Renal cortical epithelial cell (primary cell): Measurements from ENCODE around the gene NEDD4. TPM values are rescaled to one million over a fixed set of nuclear protein-coding genes. Genes with fewer than 3 reads are reported as not detected.
"Not testable (repeated sequence)": the region's sequence is repeated elsewhere in the genome, so short reads cannot be mapped to it uniquely, and the experiment has no call there.

Source experiments
- DNase-seq: peaks from one replicate; pipeline ENCODE4 v3.0.0-alpha.2; 2011; ENCODE audit warnings: low read depth
- total RNA-seq: library from RNA; depleted of rRNA; stranded (reverse); fragments of >200 nt; gene quantifications from 2 replicates; pipeline ENCODE4 v1.2.3, GENCODE V29; 2014

Gene NEDD4
- total RNA-seq, result 26.6 and 52.3 TPM in 2 replicates

DNA sequence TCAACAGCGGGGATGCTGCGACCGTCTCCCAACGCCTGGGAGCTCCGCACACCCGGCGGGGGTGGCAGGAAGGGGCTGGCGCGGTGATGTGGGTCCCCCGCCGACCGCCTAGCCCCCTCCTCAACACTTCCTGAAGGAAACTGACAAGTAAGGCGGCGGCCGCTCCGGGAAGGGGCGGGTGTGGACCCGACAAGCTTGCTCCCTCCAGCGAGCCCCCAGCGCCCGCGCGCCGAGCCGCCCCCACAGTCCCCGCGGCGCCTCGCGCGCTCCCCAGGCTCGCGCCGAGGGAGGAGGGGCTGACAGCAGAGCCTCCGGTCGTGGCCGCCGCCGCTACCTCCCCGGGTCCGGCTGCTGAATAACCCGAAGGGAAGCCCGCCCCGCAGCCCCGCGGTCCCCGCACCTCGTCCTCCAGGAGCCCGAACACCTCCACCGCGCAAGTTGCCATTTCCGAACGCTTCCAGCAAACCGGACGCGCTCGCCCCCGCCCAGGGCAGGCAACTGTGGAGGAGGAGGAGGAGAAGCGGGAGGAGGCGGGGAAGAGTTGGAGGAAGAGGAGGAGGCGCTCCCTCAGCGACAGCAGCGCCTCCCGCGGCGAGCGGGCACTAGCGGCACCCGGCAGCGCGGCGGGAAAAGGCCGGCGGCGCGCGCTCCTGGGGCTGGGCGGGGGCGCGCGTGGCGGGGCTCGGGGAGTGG, at the start of gene NEDD4:
TSS of gene NEDD4 (minus strand) at position 502 of the 693 bp plus-strand sequence. CDS start at position 445, 57 bp downstream.
- DNase-seq, result peak; percentile 67

DNA sequence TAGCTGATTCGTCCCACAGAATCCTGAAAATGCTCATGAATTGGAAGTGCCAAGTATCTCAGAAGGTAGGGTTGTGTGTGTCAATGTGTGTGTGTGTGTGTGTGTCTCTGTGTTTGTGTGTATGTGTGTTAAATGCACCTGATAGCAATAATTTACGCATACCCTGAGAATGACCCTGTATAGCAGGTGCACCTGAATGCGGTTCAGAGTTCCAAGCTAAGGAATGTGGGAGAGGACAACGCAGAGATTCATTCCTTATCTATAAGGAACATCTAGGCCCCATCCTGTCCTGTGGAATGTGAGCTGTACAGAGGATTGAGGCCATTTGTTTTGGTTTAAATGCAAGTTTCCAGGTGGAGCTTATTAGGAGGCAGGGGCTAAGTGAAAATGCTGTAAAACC, 49.1 kb upstream of the NEDD4 start:
- DNase-seq, result no peak

DNA sequence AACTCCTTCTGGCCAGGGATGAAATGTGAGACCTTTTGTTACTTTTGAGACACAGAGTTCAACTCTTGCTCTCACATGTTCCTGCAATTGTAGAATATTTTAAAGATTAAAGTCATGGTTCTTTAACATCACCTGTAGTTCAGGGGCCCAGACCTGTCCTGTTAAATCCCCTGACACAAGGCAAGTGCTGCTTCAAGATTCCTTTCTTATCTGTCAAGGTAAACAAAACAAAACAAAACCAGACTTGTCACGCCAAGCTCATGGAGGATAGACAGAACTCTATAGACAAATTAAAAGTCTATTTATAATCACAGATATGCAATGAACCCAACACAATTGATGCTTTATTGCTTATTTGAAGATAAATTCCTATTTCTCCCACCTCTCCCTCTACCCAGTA, 48.6 kb upstream of the NEDD4 start:
- DNase-seq, result no peak

DNA sequence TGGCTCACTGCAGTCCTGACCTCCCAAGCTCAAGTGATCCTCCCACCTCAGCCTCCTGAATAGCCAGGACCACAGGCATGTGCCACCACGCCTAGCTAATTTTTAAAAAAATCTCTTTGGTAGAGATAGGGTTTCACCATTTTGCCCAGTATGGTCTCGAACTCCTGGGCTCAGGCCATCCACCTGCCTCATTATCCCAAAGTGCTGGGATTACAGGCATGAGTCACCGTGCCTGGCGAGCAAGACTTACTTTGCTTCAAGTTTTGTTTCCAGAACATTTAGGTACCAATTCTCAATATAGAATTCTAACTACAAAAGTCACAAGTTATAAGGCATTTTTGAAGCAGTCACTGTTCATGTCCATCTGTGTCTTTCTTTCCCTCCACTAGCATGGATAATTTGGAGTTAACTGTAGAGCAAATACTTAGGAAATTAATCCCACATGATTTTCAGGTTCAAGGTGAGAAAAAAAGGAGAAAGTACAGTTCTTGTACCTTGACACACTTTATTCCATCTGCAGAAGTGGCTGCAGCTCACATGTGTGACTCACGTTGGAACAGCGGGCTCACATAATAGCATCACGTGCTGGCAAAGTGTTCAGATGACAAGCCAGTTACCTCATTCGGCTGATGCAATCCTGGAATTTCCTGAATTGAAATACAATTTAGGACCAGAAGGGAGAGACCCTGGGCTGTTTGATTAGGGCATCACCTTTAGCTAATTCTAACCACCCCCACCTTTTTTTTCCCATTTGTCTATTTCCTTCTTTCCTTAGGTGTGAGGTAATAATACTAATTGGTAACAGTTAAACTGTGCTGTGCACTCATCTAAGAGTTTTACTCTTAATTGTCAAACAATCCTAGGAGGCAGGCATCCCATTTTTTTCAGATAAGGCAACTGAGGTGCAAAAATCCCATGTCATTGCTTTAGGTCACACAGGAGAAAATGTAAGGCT, 46.9 kb upstream of the NEDD4 start:
- peak; percentile 99 for DNase-seq

DNA sequence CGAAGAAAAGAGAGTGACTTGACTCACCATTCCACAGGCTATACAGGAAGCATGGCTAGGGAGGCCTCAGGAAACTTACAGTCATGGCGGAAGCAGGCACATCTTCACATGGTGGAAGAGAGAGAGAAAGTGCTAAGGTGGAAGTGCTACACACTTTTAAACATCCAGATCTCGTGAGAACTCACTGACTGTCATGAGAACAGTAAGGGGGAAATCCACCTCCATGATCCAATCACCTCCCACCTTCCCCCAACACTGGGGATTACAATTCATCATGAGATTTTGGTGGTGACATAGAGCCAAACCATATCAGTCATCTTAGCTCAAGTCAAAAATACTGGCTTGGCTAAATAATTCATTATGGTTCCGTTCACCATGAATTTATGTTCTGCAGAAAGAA, 45.3 kb upstream of the NEDD4 start:
- DNase-seq, result no peak

DNA sequence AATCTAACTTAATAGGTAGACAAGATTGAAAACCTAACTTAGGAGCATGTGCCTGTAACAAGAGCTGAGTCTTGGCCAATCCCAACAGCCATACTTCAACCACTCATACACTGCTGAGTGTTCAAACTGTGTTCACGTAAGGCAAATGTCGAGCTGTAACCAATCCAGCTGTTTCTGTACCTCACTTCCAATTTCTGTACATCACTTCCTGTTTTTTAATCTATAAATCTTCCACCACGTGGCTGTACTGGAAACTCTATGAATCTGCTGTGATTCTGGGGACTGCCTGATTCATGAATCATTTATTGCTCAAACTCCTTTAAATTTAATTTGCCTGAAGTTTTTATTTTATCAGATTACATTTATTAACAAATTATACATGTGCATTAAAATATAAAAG, 44.6 kb upstream of the NEDD4 start:
- no peak for DNase-seq

DNA sequence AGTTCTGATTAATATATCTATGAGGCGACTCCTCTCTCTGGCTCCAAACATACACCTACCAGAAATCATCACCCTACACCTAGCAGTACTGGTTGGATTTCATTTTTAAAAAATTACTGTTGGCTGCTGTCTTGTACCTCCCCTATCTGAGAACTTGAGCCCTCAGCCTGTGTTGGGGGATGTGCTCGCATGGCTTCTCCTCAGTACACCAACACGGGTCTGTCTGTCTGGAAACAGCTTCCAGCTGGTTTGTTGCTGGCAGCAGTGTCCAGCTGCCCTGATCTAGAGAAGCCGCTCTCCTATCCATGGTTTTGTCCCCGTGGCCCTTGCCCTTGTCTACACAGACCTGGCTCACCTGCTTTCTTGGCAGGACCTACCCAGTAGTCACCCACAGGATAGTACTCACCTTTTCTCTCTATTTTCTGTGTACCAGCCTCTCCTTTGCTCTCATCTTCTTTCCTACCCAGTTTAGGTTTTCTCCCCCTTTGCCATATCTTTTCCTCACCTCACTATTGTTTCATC, 43.2 kb upstream of the NEDD4 start:
- DNase-seq, result no peak

DNA sequence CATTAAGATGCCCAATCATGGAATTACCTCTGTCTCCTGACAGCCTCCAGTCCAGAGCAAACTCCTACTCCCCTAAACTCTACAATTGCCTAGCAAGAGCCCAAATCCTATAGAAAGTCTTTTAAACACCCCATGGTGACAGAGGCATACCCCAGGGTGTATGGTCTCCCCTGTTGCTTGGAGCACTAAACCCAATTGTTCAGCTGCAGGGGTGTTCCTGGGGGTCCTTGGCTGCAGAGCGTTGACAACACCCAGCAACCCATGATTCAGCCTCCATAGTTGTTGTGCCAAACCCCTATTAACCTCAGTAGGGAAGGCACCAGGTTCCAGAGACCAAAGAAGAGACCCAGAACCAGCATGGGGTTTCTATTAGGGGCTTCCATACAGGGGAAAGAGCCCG, 41.8 kb upstream of the NEDD4 start:
- no peak for DNase-seq

DNA sequence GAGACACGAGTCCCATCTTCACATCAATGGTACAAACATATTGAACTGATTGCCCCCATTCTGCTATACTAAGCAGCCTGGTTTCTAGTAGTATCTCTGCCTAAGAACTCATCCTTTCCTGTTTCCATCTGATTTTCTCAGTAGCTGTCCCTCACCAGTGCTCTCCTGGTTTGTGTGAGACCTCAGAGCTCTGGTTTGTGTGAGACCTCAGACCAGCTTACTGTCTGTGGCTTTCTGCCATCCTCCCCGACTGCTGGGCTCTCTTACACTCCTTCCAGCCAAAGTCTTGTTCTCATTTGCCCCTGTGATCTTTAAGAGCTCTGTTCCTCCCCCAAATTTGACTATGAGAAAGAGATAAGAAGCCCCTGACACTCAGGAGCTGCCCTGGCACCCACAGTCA, 41.1 kb upstream of the NEDD4 start:
- DNase-seq, result no peak

DNA sequence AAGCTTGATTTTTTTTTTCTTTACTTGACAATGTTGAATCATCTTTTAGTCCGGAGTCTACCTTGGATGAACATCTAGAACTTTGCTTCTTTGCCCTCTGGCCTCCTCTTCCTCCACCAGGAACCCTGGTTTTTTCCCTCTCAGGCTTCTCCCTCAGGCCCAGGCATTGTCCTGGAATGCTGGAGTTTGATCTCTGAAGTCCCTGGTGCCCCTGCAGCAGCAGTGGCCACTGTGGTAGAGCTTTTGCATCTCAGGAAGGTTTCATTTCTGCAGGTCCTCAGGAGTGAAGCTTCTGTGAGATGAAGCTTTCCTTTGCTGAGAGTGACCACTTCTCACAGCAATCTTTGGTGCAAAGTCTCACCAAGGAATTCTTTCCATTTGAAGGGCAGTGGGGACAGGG, 39.0 kb upstream of the NEDD4 start:
- DNase-seq, result no peak

DNA sequence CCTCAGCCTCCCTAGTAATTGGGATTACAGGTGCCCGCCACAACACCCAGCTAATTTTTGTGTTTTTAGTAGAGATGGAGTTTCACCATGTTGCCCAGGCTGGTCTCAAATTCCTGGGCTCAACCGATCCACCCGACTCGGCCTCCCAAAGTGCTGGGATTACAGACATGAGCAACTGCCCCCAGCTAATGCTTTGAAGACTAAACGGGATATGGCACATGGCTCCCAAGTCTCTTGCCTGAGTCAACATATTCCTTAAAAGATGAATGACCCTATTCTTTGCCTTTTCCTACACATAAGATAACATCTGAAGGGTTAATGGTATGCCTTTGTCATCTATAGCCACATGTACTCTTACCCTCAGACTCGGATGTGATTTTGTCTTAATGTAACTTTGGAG, 38.4 kb upstream of the NEDD4 start:
- DNase-seq, result no peak

DNA sequence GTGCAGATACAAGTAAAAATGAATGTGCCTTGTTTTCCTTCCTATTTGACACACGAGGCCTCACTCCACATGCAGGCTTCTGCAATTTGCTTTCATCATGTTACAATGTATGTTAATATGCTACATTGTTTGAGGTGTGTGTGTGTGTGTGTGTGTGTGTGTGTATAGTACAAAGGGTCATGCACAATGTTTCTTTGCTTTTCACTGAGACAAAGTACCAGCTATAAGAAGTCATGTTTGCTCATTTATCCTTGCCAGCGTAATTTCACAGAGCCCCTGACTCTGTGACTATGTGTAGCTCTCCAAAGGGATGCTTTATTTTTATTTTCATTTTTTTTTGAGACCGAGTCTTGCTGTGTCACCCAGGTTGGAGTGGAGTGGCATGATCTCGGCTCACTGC, 38.0 kb upstream of the NEDD4 start:
- DNase-seq, result no peak

DNA sequence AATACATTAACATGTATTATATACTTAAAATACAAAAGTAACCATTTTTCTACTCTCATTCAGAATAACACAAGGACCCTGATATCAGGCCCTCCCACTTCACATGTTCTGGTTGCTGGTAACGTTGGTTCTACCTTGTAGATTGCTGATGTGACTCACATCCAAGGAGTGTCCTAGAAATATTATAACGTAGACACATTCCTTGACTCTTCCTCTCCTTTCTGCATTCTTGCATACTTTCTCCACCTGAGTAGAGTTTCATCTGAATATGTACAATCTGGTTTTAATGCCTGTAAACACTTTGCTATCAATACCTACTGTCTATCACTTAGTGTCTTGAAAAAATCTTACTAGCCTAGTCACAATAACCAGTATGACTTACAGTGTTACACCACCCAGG, 35.0 kb upstream of the NEDD4 start:
- DNase-seq, result no peak

DNA sequence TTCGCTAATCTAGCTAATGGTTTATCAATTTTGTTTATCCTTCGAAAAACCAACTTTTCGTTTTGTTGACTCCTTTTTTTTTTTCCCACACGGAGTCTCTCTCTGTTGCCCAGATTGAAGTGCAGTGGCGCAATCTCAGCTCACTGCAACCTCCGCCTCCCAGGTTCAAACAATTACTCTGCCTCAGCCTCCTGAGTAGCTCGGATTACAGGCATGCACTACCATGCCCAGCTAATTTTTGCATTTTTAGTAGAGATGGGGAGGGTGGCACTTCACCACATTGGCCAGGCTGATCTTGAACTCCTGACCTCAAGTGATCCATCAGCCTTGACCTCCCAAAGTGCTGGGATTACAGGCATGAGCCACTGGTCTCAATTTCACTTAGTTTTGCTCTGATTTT, 29.7 kb upstream of the NEDD4 start:
- not testable (repeated sequence) for DNase-seq

DNA sequence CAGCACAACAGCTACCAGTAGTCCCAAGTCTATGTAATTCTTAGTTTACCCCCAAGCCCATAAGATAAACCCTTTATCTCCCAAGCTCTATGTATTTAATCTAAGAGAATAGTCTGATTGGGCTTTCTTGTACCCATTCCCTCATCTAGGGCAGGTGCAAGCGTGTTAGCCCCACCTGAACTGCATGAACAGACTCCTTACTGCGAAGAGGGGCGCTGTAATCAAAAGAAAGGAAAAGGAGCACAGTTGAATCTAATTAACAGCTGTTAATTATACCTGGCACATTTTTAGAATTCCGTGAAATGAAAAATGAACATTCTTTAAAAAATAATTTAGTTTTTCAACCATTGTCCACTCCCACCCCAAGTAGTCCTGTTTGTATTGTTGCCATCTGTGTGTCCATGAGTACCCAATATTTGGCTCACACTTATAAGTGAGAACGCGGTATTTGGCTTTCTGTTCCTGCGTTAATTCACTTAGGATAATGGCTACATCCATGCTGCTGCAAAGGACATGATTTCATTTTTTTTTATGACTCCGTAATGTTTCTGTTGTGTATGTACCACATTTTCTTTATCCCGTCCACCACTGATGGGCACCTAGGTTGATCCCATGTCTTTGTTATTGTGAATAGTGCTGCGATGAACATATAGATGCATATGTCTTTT, 26.5 kb upstream of the NEDD4 start:
- no peak for DNase-seq

DNA sequence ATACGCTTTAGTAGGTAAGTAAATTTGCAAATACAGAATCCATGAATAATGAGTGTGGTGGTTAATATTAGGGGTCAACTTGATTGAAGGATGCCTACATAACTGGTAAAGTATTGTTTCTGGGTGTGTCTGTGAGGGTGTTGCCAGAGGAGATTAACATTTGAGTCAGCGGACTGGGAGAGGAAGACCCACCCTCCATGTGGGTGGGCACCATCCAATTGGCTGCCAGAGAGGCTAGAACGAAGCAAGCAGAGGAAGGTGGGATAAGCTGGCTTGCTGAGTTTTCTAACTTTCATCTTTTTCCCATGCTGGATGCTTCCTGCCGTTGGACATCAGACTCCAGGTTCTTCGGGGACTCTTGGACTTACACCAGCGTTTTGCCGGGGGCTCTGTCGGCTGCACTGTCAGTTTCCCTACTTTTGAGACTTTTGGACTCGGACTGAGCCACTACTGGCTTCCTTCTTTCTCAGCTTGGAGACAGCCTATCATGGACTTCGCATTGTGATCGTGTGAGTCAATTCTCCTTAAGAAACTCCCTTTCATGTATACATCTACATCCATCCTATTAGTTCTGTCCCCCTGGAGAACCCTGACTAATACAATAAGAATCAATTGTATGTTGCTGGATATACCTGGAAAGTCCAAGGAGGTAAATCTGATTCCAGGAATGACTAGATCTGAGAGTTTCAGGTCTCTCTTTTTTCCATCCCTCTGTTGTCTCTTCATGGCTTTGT, 25.8 kb upstream of the NEDD4 start:
- DNase-seq, result no peak

DNA sequence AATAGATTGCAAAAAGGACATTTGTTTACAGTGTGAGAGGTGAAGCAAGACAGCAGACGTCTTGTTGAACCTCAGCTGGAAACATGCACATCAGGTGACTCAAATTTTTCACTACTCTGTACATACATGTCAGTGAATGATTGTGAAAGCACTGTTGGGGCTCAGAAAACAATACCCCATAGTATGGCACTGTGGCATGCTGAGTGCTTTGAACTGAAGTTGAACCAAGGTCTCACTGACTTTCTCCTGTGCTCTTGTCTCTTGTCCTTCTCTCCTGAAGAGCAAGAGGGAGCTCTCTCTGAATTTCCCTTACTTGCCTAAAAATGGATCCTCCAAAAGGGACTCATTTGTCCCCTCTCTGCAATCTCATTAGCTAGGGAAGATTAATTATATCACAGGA, 24.5 kb upstream of the NEDD4 start:
- DNase-seq, result no peak

DNA sequence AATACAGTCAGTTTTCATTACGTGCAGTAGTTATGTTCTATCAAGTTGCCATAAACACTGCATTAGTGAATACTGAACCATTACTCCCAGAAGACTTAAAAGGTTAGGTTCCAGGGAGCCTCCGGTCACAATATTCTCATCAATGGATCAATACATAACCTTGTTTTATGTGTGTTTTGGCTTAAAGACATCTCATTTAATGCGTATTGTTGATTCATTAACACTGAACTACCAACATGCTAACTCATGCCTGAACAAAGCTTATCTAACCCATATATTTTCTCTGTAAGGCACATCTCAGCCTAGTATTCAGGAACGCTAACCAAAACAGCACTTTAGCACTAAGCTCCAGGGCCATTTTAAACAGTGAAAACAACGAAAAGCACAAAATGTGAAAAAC, 24.1 kb upstream of the NEDD4 start:
- DNase-seq, result no peak

DNA sequence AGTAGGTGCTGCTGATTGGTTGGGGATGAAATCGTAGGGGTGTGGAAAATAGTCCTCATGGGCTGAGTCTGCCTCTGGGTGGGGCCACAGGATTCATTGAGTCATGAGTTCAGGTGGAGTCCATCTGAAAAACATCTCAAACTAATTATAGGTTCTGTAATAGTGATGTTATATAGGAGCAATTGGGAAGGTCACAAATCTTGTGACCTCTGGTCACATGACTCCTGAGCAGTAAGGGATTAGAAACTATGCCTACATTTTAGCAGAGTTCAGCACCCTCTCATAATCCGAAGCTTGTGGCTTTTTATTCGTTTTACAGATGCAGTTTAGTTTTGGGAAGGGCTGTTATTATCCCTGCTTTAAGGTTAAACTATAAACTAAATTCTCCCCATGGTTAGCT, 22.9 kb upstream of the NEDD4 start:
- no peak for DNase-seq

DNA sequence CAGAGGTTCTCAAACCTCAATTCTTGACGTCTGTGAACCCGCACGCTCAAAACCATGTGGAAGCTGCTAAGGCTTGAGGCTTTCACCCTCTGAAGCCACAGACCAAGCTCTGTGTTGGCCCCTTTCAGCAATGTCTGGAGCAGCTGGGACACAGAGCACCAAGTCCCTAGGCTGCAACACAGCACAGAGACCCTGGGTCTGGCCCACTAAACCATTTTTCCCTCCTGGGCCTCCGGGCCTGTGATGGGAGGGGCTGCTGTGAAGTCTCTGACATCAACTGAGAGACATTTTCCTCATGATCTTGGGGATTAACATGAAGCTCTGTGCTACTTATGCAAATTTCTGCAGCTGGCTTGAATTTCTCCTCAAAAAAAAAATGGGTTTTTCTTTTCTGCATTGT, 21.3 kb upstream of the NEDD4 start:
- no peak for DNase-seq

DNA sequence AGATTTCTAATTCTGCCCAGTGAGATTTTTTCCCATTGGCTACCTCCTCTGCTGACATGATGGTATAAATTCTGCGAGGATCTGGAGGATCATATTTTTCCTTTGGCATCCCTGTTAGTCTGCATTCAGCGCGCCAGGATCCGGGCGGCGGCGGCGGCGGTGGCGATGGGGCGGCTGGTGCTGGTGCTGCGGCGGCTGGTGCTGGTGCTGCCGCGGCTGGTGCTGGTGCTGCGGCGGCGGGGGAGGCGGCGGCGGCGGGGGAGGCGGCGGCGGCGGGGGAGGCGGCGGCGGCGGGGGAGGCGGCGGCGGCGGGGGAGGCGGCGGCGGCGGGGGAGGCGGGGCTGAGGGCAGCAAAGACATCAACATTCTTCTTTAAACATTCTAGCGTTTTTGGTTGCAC, 13.6 kb upstream of the NEDD4 start:
- DNase-seq, result not testable (repeated sequence)

DNA sequence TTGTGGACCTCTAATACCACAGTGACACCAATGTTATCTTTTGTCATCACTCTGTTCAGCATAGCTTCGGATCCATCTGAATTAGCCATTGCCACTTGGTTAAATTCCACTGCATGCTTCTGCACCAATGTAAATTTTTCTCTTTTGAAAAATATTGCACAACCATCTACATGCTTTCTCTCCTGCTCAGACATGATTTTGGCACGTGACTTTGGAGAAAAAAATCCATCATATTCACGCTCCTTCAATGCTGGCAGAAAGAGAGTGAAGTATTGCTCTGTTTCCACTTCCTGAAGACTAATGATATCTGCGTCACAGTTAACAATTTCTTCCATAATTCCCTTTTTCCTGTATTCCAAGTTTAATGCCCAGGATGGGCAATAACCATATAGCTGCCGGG, 13.0 kb upstream of the NEDD4 start:
- DNase-seq, result not testable (repeated sequence)
